Esophagus squamous epithelium (tissue), 5 donors: ENCODE results near the gene TSPAN32. TPM values are rescaled to one million over a fixed set of nuclear protein-coding genes. Genes with fewer than 3 reads are reported as not detected.

Source experiments
- DNase-seq: peaks from one replicate; lab custom pipeline; 2025; lab: John Stamatoyannopoulos, UW
- H3K27ac ChIP-seq, 4 donors: fragments of 200-600 bp; sonication (generic); one replicate each; pipeline ENCODE4 v1.5.1; 2016 to 2019; ENCODE audit warnings: mild to moderate bottlenecking in 1 of 4
- H3K27me3 ChIP-seq, 4 donors: fragments of 200-600 bp; sonication (generic); 1 replicate in 3 of 4; 2 replicates in 1 of 4; pipeline versions ENCODE4 v1.5.1 to v1.6.0; 2017 to 2021; ENCODE audit warnings: antibody characterized with exemption in 1 of 4
- H3K36me3 ChIP-seq, 3 donors: fragments of 200-600 bp; sonication (generic); one replicate each; pipeline ENCODE4 v1.5.1; 2016 to 2019
- H3K4me1 ChIP-seq, 3 donors: fragments of 200-600 bp; sonication (generic); one replicate each; pipeline ENCODE4 v1.5.1; 2017 to 2019
- H3K4me3 ChIP-seq, 4 donors: fragments of 200-600 bp; sonication (generic); 1 replicate in 3 of 4; 2 replicates in 1 of 4; pipeline ENCODE4 v1.5.1; 2016 to 2019; ENCODE audit warnings: mild to moderate bottlenecking in 2 of 4, moderate library complexity in 1 of 4
- H3K9me3 ChIP-seq, 3 donors: fragments of 200-600 bp; sonication (generic); one replicate each; pipeline ENCODE4 v1.5.1; 2016 to 2019
- CTCF ChIP-seq, 6 experiments: fragments of 450-650 bp in 4 of 6; fragments of 200-600 bp in 2 of 6; sonication (generic) in 2 of 6; IDR thresholded peaks; one replicate each; pipeline ENCODE4 v1.5.1; 2016 to 2019; ENCODE audit warnings: antibody characterized with exemption in 6 of 6, mild to moderate bottlenecking in 4 of 6, moderate library complexity in 4 of 6
- POLR2A ChIP-seq, 4 donors: fragments of 450-650 bp; IDR thresholded peaks; one replicate each; pipeline ENCODE4 v1.6.1; 2017; ENCODE audit warnings: antibody characterized with exemption in 4 of 4, mild to moderate bottlenecking in 4 of 4, moderate library complexity in 3 of 4
- WGBS, 2 donors: methylation state at CpG; one replicate each; pipeline ENCODE4 v1.1.5; 2018; 5-methylcytosine and 5-hydroxymethylcytosine counted together
- intact Hi-C: fragments of 100-400 bp; cut with DNase I; formaldehyde crosslinking; loops from one replicate; pipeline ENCODE4 v1.15.0; 2022
- total RNA-seq, 4 donors: library from RNA; depleted of rRNA; stranded (reverse); fragments of >200 nt; gene quantifications; one replicate each; pipeline ENCODE4 v1.1.0, GENCODE V29; 2016
- donor health status: DM: yes; HTN: yes; CAD: no.

Gene TSPAN32
- total RNA-seq, 4 donors from 2014 or later, result 2.5 TPM; not detected in 3

GRCh38 chr11:2299773-2300172 is 2.0 kb upstream of the TSPAN32 start:
- WGBS, 2 donors, result 0 to 72% methylated on average over 1 to 2 of the region's 10 CpGs
- H3K4me3 ChIP-seq, result no peak overlapping the region
- intact Hi-C loops, result loop anchor here (5.0 kb wide), 1 partner anchor 102 kb away; no protein-coding TSS in a partner anchor
- no peak overlapping the region for H3K27ac ChIP-seq
- peaks cover 0 to 20% (median 0%) of the 10 kb centered on the region in 4 donors for H3K27me3 ChIP-seq
- no peaks in the 10 kb centered on the region for H3K36me3 ChIP-seq
- H3K9me3 ChIP-seq, result no peaks in the 10 kb centered on the region
- TF ChIP-seq POLR2A (IDR thresholded peaks at IDR 0.05) (no peak), CTCF (IDR thresholded peaks at IDR 0.05) (no peak)
- DNase-seq, result no peak
- peaks cover 6 to 27% (median 13%) of the 10 kb centered on the region in 3 donors for H3K4me1 ChIP-seq

GRCh38 chr11:2300290-2300935 is 1.4 kb upstream of the TSPAN32 start:
- peak overlapping the region in 1 of 4 donors; percentile 84 for H3K27ac ChIP-seq
- peaks cover 0 to 17% (median 0%) of the 10 kb centered on the region in 4 donors for H3K27me3 ChIP-seq
- H3K4me3 ChIP-seq, result peak overlapping the region in 2 of 4 donors; percentile 30 to 51
- peaks cover 11 to 33% (median 19%) of the 10 kb centered on the region in 3 donors for H3K4me1 ChIP-seq
- DNase-seq, result no peak
- H3K36me3 ChIP-seq, result no peaks in the 10 kb centered on the region
- intact Hi-C loops, result loop anchor here (5.0 kb wide), 1 partner anchor 103 kb away; no protein-coding TSS in a partner anchor
- no peaks in the 10 kb centered on the region for H3K9me3 ChIP-seq
- 49 to 50% methylated on average over 3 to 9 of the region's 19 CpGs for WGBS, 2 donors
- TF ChIP-seq CTCF (IDR thresholded peaks at IDR 0.05) (no peak), POLR2A (IDR thresholded peaks at IDR 0.05) (no peak)

GRCh38 chr11:2300936-2301630 is 730 bp upstream of the TSPAN32 start:
- no peak for DNase-seq
- Histone ChIP-seq H3K4me1 (peaks cover 18 to 40% (median 26%) of the 10 kb centered on the region in 3 donors), H3K4me3 (peak overlapping the region in 3 of 4 donors; percentile 19 to 51 (median 30)), H3K27me3 (peaks cover 0 to 17% (median 0%) of the 10 kb centered on the region in 4 donors), H3K27ac (peak overlapping the region in 2 of 4 donors; percentile 54 to 84), H3K9me3 (no peaks in the 10 kb centered on the region), H3K36me3 (no peaks in the 10 kb centered on the region)
- 40% methylated on average over 7 of the region's 24 CpGs; no CpG with 5 or more reads in 1 of the 2 donors for WGBS, 2 donors
- TF ChIP-seq POLR2A (IDR thresholded peaks at IDR 0.05), result no peak
- no peak for TF ChIP-seq CTCF (IDR thresholded peaks at IDR 0.05)
- intact Hi-C loops, result loop anchor here (5.0 kb wide), 1 partner anchor 104 kb away; no protein-coding TSS in a partner anchor

GRCh38 chr11:2302306-2302895 is 588 bp downstream of the TSPAN32 start:
- no peaks in the 10 kb centered on the region for H3K36me3 ChIP-seq
- no peaks in the 10 kb centered on the region for H3K9me3 ChIP-seq
- H3K27ac ChIP-seq, result peak overlapping the region; percentile 13 to 84 (median 48)
- 53 to 65% methylated on average over 3 to 4 of the region's 16 CpGs for WGBS, 2 donors
- peaks cover 0 to 17% (median 0%) of the 10 kb centered on the region in 4 donors for H3K27me3 ChIP-seq
- intact Hi-C loops, result loop anchor here (5.0 kb wide), 1 partner anchor 105 kb away; no protein-coding TSS in a partner anchor
- peak overlapping the region in 3 of 4 donors; percentile 19 to 51 (median 30) for H3K4me3 ChIP-seq
- H3K4me1 ChIP-seq, result peaks cover 29 to 53% (median 36%) of the 10 kb centered on the region in 3 donors
- no peak for DNase-seq
- no peak for TF ChIP-seq POLR2A (IDR thresholded peaks at IDR 0.05)
- TF ChIP-seq CTCF (IDR thresholded peaks at IDR 0.05), result no peak
